GM19463 (cell line): ENCODE measurements around the gene FGF2.
A peak's percentile ranks its signal among the peaks of the same experiment; 100 is the strongest.
"Not testable (repeated sequence)": the region's sequence is repeated elsewhere in the genome, so short reads cannot be mapped to it uniquely, and the experiment has no call there.

Experiments
- ATAC-seq: cut with Tn5 transposase; IDR thresholded peaks from one replicate; pipeline ENCODE4 v1.9.1; 2021; ENCODE audit warnings: mild to moderate bottlenecking, moderate library complexity; ENCODE audit not compliant: unreplicated experiment

The FGF2 gene

DNA sequence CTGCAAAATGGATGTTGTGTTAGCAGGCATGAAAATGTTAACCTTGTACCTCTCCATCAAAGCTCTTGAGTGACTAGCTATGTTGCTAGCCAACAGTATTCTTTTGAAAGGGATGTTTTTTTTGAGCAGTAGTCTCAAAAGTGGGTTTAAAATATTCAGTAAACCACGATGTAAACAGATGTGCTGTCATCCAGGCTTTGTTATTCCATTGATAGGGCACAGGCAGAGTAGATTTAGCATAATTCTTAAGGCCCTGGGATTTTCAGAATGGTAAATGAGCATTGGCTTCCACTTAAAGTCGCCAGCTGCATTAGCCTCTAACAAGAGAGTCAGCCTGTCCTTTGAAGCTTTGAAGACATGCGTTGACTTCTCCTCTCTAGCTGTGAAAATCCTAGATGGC, 18.4 kb downstream of the FGF2 start:
- no peak for ATAC-seq

GRCh38 chr4:122845760-122846159, 19.1 kb downstream of the FGF2 start:
- peak; percentile 71 for ATAC-seq

DNA sequence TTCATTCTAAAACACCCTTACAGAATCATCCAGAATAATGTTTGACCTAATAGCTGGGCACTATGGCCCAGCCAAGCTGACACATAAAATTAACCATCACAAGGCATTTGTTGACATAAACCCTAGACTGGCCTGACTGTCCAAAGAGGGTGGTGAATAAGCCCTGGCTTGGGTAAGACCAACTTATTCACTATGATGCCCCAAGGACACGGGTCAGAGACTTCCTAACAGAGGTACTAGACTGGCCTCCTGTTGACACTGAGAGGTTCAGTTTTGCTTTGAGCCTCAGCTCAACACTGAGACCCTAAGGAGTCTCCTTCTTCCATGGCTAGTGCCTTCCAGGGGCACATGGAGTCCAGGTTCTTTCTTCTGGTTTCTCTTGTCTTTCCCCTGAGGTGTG, 21.3 kb downstream of the FGF2 start:
- ATAC-seq = no peak

GRCh38 chr4:122849789-122850188, 23.2 kb downstream of the FGF2 start:
- ATAC-seq = not testable (repeated sequence)

DNA sequence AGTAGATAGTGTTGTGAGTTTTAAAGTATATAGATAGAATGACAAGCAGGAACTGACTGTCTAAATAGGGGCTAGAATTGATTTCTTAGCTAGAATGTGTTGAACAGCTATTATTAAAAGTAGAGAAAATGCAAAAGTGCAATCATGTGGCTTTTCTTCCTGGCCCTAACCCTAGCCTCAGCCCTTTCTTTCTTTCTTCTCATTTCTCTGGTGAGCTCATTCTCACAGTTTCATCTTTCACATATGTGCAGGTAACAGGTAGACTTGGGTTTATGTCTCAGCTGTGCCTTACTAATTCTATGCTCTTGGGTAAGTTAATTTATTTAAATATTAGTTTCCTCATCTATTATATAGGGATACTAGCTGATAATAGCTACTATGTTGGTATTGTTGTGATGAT, 24.9 kb downstream of the FGF2 start:
- no peak for ATAC-seq

- ATAC-seq = no peak
Observed at GRCh38 chr4:122854447-122855352, 28.1 kb downstream of the FGF2 start.

DNA sequence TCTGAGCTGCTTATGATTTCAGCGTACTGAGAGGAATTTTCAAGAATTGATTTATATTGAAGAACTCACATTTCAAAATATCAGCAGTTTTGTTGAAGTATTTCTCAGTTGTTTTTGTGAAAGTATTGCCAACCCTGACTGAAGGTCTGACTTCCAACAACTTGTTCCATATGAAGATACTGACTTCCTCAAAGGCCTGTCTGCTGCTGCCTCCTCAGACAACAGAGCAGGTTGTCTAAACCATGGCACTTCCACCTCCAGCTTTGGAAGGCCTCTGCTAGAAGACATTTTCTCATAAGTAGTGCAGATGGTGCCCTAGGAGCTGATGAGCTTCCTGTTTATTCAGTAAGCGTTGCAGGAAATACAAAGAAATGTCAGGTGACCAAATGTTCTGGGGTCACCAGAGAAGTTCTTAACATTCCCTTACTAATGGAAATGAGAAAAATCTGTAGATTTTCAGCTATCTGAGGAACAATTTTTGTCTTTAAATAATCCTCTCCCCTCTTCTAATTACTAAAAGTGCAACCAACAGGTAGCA, 28.8 kb downstream of the FGF2 start:
- no peak for ATAC-seq

- no peak for ATAC-seq
Observed at GRCh38 chr4:122857160-122857559, 30.5 kb downstream of the FGF2 start.

DNA sequence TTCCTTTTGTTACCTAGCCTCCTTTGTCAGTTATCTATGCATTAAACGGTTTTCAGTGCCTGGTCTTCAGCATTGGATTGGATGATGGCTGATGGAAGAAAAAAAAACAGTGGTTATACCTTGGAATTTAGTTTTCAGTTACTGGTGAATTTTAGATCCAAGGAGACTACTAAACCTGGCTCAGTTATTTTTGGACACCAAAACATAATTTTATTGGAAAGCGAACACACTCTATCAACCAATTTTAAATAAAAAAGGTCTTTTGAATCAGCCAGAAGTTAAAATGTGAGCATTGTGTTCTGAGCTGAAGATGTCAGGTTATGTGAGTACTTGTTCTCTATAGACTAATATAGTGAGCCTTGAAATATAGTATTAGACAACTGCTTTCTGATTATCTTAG, 32.1 kb downstream of the FGF2 start:
- ATAC-seq = no peak

DNA sequence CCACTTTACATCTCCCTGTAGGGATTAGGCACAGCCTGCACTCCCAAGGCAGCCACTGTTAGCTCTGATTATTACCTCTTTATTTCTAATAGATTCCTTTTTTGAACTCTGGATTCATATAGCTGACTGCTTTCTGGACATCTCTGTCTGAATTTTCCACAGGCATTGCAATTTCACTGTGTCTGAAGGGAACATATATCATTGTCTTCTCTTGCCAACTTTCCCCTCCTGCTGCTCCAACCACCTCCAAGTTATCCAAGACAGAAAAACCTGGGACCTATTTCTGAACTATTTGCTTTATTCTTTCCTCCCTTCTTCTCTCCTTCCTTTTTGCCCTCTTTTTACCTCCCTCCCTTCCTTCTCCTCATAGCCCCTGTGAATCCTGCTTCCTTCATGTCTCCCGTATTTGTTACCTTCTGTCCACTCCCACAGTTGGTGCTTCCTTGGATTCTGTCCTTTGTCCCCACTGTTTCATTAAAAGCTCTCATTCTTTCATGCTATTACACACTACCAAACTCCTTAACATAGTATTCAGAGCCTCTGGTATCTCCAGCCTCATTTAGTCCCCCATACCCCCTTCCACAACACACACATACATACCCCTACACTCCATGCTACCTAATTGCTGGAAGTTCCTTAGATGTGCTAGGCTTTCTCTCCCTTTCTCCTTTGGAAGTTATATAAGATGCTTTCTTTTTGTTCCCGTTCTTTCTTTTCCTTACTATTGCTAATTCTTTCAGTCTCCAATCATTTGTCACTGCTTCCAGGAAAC, 34.7 kb downstream of the FGF2 start:
- ATAC-seq = no peak

GRCh38 chr4:122863639-122864038, 37.0 kb downstream of the FGF2 start:
- ATAC-seq = no peak

DNA sequence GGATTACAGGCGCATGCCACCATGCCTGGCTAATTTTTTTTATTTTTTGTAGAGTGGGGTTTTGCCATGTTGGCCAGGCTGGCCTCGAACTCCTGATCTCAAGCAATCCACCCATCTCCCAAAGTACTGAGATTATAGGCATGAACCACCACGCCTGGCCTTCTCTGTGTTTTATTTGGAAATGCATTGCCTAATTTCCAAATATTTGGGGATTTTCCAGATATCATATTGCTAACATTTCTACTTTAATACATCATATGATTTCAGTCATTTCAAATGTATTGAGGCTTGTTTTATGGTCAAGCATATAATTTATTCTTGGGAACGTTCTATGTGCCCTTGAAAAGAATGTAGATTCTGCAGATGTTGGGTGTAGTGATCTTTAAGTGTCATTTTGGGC, 38.8 kb downstream of the FGF2 start:
- ATAC-seq = no peak

DNA sequence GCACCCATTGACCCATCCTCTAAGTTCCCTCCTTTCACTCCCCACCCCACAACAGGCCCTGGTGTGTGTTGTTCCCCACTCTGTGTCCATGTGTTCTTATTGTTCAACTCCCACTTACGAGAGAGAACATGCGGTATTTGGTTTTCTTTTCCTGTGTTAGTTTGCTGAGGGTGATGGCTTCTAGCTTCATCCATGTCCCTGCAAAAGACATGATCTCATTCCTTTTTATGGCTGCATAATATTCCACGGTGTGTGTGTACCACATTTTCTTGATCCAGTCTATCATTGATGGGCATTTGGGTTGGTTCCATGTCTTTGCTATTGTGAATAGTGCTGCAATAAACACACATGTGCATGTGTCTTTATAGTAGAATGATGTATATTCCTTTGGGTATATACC, 41.6 kb downstream of the FGF2 start:
- not testable (repeated sequence) for ATAC-seq

- no peak for ATAC-seq
Observed at GRCh38 chr4:122873146-122873545, 46.5 kb downstream of the FGF2 start.

- peak; percentile 80 for ATAC-seq
Observed at GRCh38 chr4:122873821-122874593, 47.4 kb downstream of the FGF2 start.

- ATAC-seq = no peak
Observed at GRCh38 chr4:122875949-122876348, 49.3 kb downstream of the FGF2 start.

GRCh38 chr4:122876456-122876855, 49.8 kb downstream of the FGF2 start:
- ATAC-seq = no peak

- peak; percentile 62 for ATAC-seq
Observed at GRCh38 chr4:122879001-122879400, 52.4 kb downstream of the FGF2 start.

DNA sequence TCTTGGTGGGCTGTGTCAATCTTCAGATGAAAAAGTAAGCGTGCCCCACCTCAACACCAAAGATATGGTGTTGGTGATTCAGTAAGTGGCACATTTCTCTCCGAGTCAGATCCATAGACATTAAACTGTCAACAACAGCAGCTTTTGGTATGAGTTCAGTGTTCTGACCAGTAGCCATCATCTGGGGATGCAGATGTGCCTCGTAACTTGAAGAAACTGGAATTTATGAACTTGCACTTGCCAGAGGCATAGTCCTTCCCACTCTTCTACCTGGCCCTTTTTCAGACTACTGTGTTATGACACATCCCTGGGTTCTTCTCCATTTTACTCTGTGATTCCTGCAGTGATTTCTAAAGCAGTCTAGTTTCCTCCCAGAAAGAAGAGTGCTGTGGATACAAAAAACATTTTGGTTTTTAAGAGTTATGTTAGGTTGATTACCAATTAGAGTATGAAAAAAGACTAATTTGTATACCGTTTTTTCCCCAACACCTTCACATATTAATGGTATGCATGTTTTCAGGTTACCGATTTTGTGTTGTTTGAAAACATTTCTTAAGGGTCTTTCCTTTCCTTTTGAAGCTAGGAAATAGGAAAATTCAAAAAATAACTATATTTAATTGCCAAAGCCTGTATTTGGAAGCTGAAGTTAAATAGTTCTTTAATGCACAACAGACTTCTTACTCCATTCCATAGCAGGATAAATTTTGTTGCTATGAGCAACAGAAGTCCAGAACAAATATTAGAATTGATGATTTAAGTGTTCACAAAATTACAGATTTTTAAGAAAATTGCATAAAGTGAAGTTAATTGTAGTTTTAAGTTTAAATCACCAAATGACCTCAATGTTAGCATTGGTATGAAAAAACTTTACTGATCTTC, 56.5 kb downstream of the FGF2 start:
- no peak for ATAC-seq

- no peak for ATAC-seq
Observed at GRCh38 chr4:122884499-122884898, 57.9 kb downstream of the FGF2 start.
